NCI-H1417 treated with DMSO at 0.1 percent for 48 hours (cell line): ENCODE results near the gene ENTR1.

Source experiments
- DNase-seq: peaks from one replicate; lab custom pipeline; 2025; lab: John Stamatoyannopoulos, UW

ENTR1 gene

DNA sequence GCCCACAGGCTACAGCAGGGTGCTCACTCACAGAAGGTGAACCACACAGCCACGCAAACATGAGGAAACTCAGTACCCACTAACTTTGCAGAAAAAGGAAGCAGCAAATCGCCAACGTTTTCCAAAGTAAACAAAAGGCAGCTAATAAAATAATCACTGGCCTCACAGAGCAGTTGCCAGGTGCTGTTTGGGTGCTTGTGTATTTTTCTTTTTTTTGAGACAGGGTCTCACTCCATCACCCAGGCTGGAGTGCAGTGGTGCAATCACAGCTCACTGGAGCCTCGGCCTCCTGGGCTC lies 14.2 kb downstream of the ENTR1 start:
- DNase-seq: no peak

GRCh38 chr9:136395345-136396218 lies 14.8 kb downstream of the ENTR1 start:
- DNase-seq: no peak

GRCh38 chr9:136395020-136395340 lies 15.4 kb downstream of the ENTR1 start:
- DNase-seq: no peak

- DNase-seq: no peak
Measured at GRCh38 chr9:136394312-136395019, 15.9 kb downstream of the ENTR1 start.

DNA sequence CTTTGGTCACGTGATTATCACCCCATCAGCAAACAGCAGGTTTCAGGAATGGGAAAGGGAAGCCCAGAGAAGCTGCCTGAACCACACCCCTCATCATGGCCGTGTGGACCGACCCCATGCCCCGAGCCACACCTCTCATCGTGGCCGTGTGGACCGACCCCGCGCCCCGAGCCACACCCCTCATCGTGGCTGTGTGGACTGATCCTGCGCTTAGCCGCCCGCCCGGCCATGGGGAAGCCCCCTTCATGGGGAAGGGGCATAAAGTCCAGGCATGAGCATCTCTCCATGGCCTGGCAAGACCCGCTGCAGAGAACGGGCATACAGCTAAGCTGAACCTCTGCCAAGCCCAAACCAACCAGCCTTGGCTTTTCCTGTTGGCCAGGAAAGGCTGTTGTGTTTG lies 16.9 kb downstream of the ENTR1 start:
- DNase-seq: no peak

GRCh38 chr9:136392538-136393449 lies 17.6 kb downstream of the ENTR1 start:
- DNase-seq: no peak

- DNase-seq: no peak
Measured at GRCh38 chr9:136391737-136392537, 18.5 kb downstream of the ENTR1 start.

GRCh38 chr9:136389396-136389795 lies 21.0 kb downstream of the ENTR1 start:
- no peak for DNase-seq

GRCh38 chr9:136387217-136387616 lies 23.2 kb downstream of the ENTR1 start:
- no peak for DNase-seq

DNA sequence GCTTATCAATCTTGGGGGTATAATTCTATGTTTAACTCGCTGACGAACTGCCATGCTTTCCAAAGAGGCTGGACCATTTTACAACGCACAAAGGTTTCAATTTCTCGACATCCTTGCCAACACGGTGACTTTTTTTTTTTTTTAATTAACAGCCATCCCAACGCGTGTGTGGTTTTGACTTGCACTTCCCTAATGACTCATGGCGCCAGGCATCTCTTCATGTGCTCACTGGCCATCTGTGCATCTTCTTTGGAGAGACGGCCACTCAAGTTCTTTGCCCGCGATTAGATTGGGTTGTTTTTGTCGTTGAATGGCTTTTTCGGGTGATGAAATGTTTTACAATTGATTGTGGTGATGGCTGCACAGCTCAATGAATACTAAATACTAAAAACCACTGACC lies 24.4 kb downstream of the ENTR1 start:
- no peak for DNase-seq

DNA sequence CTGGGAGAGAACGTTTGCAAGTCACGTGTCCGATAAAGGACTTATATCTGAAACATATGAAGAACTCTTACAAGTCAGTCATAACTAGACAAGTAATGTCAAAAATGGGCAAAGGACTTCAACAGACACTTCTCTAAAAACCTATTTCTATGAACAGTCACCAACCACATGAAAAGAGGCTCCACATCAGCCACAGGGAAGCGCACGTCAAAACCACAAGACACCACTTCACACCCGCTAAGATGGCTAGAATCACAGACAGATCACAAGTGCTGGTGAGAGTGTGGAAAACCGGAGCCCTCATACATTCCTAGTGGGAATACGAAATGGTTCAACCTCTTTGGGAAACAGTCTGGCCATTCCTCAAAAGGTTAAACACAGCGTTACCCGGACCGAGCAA lies 25.4 kb downstream of the ENTR1 start:
- no peak for DNase-seq

DNA sequence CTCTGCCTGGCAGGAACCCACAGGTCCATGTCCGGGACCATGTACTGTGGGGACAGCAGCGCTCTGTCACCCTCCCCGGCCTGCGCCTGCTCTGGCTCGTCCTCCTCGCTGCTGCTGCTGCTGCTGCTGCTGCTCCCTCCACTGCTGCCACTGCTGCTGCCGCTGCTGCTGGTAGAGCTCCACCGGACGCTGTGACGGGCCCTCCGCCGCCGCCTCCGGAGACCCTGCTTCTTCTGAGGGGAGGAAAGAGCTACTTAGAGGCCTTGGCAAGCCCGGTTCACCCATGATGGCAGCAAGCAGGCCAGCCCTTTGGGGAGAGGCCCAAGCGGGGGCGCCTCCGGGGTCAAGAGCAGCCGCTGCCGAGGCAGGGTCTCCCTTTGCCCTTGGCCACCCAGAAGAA lies 27.0 kb downstream of the ENTR1 start:
- DNase-seq: no peak

DNA sequence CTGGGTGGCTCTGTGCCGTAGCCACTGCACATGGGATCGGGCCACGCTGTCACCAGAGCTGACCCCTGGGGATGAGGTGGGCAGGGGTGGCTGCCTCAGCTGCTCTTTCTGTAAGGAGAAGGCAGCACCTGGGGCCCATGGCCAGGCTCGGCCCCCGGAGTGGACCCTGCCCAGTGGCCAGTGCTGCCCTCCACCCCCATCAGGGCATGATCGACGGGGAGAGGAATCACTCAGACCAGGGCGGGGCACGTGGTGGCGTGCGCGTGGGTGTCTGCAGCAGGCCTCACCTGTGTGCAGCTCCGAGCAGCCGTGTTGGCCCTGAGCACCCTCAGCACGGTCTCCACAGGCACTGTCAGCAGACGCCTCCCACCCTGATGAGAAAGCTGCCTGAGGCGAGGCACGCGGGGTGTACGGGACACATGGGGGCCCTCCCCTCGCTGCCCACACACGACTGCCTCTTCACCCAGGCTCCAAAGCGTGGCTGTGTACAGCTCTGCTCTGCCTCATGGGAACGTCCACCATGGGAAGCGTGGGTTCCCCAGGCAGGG lies 28.4 kb downstream of the ENTR1 start:
- DNase-seq: no peak

DNA sequence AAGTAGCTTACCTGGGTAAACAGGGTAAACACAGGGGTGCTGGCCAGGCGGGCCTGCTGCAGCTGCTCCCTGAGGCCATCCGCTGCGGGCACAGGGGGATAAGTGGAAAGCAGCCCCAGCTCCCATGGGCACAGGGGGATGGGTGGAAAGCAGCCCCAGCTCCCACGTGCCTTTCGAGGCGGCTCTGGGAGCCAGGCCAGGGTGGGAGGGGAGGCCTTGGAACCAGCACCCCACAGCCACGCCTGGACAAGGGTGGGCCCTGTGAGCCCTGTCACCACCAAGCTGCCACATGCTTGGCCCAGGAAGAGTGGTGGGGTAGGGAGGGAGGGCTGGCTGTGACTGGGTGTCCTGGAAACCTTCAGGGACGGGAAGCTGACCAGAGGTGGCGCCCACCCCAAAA lies 29.1 kb downstream of the ENTR1 start:
- DNase-seq: no peak

DNA sequence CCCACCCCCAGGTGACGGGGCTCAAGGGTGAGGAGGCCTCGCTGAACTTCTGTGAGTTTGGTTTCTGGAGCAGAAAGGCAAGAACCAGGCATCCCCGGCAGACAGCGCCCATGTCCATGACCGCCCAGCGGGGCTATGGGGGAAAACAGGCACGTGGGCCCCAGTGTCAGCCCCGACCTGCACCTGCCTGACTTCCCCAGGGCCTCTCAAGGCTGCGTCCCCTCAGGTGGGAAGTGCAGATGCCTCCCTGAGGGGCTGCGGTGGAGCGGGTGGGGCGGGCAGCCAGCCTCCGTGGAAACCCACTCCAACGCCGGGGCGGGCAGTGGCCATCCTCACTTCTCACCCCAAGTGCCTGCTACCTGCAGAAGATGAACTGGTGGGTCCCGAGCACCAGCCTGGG lies 30.0 kb downstream of the ENTR1 start:
- DNase-seq: no peak

DNA sequence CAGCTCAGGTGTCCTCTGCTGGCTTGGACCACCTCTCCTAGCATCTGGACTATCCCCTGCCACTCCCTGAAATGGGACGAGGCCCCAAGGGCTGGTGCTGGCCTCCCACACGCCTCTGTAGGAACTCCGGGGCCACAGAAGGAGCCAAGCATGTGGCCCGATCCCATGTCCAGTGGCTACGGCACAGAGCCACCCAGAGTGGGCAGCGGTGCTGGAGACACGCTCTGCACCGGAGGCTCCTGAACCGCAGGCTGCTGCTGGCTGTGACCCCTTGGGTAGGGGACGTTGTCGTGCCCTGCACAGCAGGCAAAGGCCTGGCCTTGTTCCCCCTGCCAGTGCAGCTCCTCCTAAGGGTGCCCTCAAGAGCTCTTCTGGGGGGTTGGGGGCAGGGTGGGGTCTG lies 30.5 kb downstream of the ENTR1 start:
- DNase-seq: no peak

- no peak for DNase-seq
Measured at GRCh38 chr9:136379401-136379800, 31.0 kb downstream of the ENTR1 start.

DNA sequence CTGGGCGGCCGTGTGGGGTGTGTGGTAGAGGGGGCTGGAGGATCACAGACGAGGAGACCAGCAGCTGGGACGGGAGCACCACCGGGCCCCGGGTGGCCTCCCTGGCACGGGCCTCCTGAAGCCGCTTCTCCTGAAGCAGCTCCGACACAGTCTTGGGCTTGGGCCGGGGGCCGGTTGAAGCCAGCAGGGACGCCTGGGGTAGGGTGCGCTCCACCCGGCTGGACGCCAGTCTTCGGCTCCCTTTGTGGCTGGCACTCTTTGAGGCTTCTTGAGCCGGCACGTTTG lies 31.5 kb downstream of the ENTR1 start:
- no peak for DNase-seq

DNA sequence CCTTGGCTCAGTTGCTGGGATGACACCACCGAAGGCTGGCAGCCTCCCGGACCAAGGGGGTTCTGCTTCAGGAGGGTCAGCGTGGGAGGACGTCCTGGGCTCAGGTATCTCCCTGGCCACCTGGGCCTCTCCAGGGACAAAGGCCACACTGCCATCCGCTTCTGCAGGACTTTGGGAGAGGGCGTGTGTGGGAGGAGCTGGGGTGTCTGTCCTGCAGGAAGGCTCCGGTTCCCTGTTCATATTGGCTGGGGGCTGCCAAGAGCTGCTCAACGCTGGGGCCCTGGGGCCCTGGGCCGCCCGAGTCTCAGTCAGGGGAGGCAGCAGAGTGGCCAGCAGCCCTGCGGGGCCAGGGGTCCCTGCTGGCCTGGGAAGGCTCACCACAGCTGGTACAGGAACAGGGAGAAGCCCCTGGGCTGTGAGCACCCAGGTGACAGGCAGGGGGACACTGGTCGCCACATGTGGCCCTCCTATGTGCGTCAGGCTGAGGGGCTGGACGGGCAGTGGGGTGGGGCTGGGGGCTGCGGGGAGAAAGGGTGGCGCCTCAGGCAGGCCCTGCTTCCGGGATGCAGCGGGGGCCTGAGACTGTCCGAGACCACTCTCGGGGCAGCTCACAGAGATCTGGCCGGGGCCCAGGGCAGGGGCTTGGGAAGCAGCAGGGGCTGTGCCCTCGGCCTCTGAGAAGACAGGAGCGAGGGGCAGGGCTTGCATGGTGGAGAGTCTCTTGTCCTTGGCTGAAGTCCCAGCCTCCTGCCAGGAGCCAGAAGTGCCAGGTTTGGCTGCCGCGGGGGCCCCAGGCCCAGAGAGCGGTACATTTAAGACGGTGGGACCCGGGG lies 32.0 kb downstream of the ENTR1 start:
- no peak for DNase-seq

DNA sequence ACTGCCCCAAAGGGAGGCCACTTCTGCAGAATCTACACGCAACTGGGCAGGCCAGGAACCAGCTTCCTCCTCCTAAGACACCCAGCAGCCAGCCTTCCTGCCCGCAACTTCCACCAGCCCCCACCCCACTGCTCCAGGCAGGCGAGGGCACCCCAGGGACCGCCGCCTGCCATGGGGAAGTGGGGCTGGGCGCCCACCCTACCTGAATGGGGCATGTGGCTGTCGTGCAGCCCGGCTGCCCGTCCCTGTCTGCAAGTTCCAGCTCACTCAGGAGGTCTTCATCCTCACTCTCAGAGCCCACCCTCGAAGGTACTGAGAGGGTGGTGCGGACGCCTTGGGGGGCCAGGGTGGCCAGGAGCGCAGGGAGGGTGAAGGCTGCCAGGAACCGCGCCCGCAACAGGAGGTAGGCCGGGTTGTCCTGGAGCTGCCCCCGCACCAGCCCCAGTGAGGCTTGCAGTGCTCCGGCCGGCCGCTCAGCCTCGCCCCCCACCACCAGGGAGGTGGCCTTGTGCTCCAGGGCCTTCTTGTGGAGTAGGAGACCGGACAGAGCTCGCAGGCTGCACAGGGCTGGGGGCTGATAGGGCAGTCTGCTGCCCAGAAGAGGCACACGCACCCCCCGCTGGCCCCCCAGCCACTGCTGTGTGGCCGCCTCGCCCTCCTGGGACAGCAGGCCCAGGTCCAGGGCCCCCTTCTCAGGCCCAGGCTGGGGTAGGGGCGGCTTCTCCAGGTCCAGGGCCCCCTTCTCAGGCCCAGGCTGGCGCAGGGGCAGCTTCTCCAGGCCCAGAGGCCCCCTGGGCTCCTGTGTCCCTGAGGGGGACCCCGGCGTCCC lies 32.9 kb downstream of the ENTR1 start:
- DNase-seq: no peak
